ENCODE data around the gene CGNL1. TPM values are rescaled to one million over a fixed set of nuclear protein-coding genes. Genes with fewer than 3 reads are reported as not detected.

Gene CGNL1

DNA sequence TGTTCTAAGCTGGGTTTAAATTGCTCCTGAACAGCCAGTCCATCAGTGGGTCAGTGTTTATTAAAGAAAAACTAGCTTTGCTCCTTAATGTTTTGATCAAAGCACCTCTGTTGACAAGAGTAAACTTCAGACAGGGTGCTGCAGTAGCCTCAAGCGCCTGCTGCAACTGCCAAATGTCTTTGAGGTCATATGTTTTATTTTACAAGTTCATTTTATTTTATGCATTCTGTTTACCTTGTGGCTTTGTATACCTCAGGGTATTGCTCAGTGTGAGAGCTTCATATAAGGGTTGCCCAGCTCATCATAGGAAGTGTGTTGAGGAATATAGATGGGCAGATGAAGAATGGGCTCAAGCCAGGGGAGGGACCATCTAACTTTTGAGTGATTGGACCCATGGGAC lies 223.9 kb downstream of the CGNL1 start:
- Histone ChIP-seq H3K27ac (ENCODE audit: low read length, poor library complexity, severe bottlenecking) (no peak overlapping the region), H3K4ac (ENCODE audit: low read depth in 1 of 2, low read length in 2 of 2) (no peak overlapping the region), H3K27me3 (ENCODE audit: control insufficient read depth in 1 of 2, insufficient read depth in 1 of 2, low read length in 2 of 2) (peaks cover 10 to 49% of the 10 kb centered on the region in 2 experiments), H2BK5ac (ENCODE audit: low read depth, low read length, poor library complexity, severe bottlenecking) (no peak overlapping the region), H3K4me1 (ENCODE audit: control insufficient read depth, insufficient read depth, low read depth, low read length) (no peaks in the 10 kb centered on the region), H3K18ac (ENCODE audit: low read depth in 1 of 2, low read length in 2 of 2) (no peak overlapping the region), H3K14ac (ENCODE audit: low read length in 2 of 2) (no peak overlapping the region), H2BK15ac (ENCODE audit: low read depth, poor library complexity, severe bottlenecking) (no peak overlapping the region), H3K4me2 (ENCODE audit: low read length, poor library complexity, severe bottlenecking) (no peak overlapping the region), H2AK5ac (ENCODE audit: low read length, severe bottlenecking) (no peak overlapping the region), H2BK12ac (ENCODE audit: low read length in 2 of 2) (no peak overlapping the region), H2BK120ac (ENCODE audit: low read depth, low read length) (no peak overlapping the region), H2AFZ (ENCODE audit: low read depth, low read length) (no peak overlapping the region), H3K36me3 (ENCODE audit: control insufficient read depth in 1 of 2, insufficient read depth in 2 of 2, low read depth in 1 of 2, low read length in 2 of 2) (no peaks in the 10 kb centered on the region), H4K8ac (ENCODE audit: low read length) (no peak overlapping the region), H3K79me1 (replicated peaks; ENCODE audit: low read length, poor library complexity, severe bottlenecking) (no peaks in the 10 kb centered on the region), H3K9me3 (ENCODE audit: control insufficient read depth, low read length) (no peaks in the 10 kb centered on the region), H3K23ac (ENCODE audit: low read length in 2 of 2) (no peak overlapping the region), H4K91ac (ENCODE audit: low read length) (no peak overlapping the region), H3K4me3 (ENCODE audit: insufficient read depth in 1 of 2, low read depth in 1 of 2, low read length in 2 of 2) (no peak overlapping the region), H3K9ac (ENCODE audit: low read length) (no peak overlapping the region)
- no CpG with 5 or more reads among the region's 1 CpG for WGBS
- no peak for DNase-seq

Small RNAs within 50 kb of the gene (small RNA-seq; reads per million reads assigned to genes)
- gene RNU6-844P (ENCODE audit: low read depth): not detected
